Panc1 (cell line): ENCODE measurements around the gene TMCO6. TPM values are rescaled to one million over a fixed set of nuclear protein-coding genes. Genes with fewer than 3 reads are reported as not detected.

Source experiments
- ATAC-seq: fragments of 200-7000 bp; cut with Tn5 transposase; 2 replicates; pipeline ENCODE4 v1.9.1; 2020; ENCODE audit warnings: mild to moderate bottlenecking, moderate library complexity
- BruUV-seq: library from RNA; stranded (reverse); fragments of 400-500 nt; replicated peaks from 2 replicates; lab custom pipeline; 2021; lab: Mats Ljungman, UMichigan
- CTCF ChIA-PET: fragments of 300-600 bp; sonication (Branson Sonifier 250); formaldehyde crosslinking; loops from one replicate; lab custom pipeline; 2022; ENCODE audit warnings: antibody characterized with exemption; lab: Charles Lee
- POLR2A ChIA-PET: fragments of 300-600 bp; sonication (Branson Sonifier 250); formaldehyde crosslinking; loops from one replicate; lab custom pipeline; 2022; ENCODE audit warnings: antibody characterized with exemption; lab: Charles Lee
- DNase-seq: peaks from one replicate; pipeline ENCODE4 v3.0.0-alpha.2; 2010; ENCODE audit warnings: low read depth, low spot score
- H3K27ac ChIP-seq: 2 replicates; pipeline ENCODE4 v1.5.1; 2011; ENCODE audit warnings: mild to moderate bottlenecking, low read length, inconsistent platforms
- H3K27me3 ChIP-seq: fragments of 200-500 bp; sonication (Bioruptor generic); 2 replicates; pipeline ENCODE4 v1.6.0; 2014; ENCODE audit warnings: low read length, inconsistent platforms; ENCODE audit not compliant: control insufficient read depth, insufficient read depth
- H3K36me3 ChIP-seq: fragments of 200-500 bp; sonication (Bioruptor generic); 2 replicates; pipeline ENCODE4 v1.5.1; 2014; ENCODE audit warnings: inconsistent platforms, mild to moderate bottlenecking, low read length, moderate library complexity; ENCODE audit not compliant: control insufficient read depth, insufficient read depth
- H3K4me1 ChIP-seq: 2 replicates; pipeline ENCODE4 v1.5.1; 2011; ENCODE audit warnings: inconsistent platforms, mild to moderate bottlenecking, low read length, moderate library complexity; ENCODE audit not compliant: control insufficient read depth, insufficient read depth
- H3K4me3 ChIP-seq, 2 experiments: 2 replicates each; pipeline ENCODE4 v1.5.1; 2011 to 2012; ENCODE audit warnings: low read depth in 2 of 2, low read length in 2 of 2, mild to moderate bottlenecking in 2 of 2, inconsistent platforms in 1 of 2, moderate library complexity in 1 of 2
- H3K9me3 ChIP-seq: fragments of 200-500 bp; sonication (Bioruptor generic); 2 replicates; pipeline ENCODE4 v1.5.1; 2014; ENCODE audit warnings: low read depth, mild to moderate bottlenecking, inconsistent platforms, low read length, moderate library complexity; ENCODE audit not compliant: control insufficient read depth, insufficient read depth
- CTCF ChIP-seq: fragments of 450-650 bp; IDR thresholded peaks from 2 replicates; pipeline ENCODE4 v1.5.1; 2017; ENCODE audit warnings: mild to moderate bottlenecking
- POLR2AphosphoS5 ChIP-seq: IDR thresholded peaks from 2 replicates; pipeline ENCODE4 v1.6.1; 2012; ENCODE audit warnings: mild to moderate bottlenecking, low read depth, low read length, moderate library complexity
- SIN3A ChIP-seq: IDR thresholded peaks from 2 replicates; pipeline ENCODE4 v1.6.1; 2012; ENCODE audit warnings: low read depth, mild to moderate bottlenecking, low read length, moderate library complexity, borderline replicate concordance; ENCODE audit not compliant: insufficient read depth
- TCF7L2 ChIP-seq: IDR thresholded peaks from 2 replicates; pipeline ENCODE4 v1.6.1; 2011; ENCODE audit warnings: mild to moderate bottlenecking, low read depth, low read length, inconsistent platforms
- in situ Hi-C: cut with HindIII; loops from 2 replicates; pipeline ENCODE4 v1.10.0; 2016; ENCODE audit warnings: low sequenced_read_pairs, low pct_unique_long_range_greater_than_20kb
- intact Hi-C: fragments of 100-400 bp; cut with micrococcal nuclease; formaldehyde crosslinking; loops from one replicate; pipeline ENCODE4 v1.10.0; 2022; ENCODE audit not compliant: unreplicated experiment
- total RNA-seq: library from RNA; stranded (reverse); gene quantifications from one replicate; pipeline ENCODE4 v1.2.1, GENCODE V29; 2021; ENCODE audit not compliant: unreplicated experiment
- TF ChIP-seq, protein P1 (sequence below), 2 experiments: IDR thresholded peaks; 2 replicates each; pipeline ENCODE4 v1.6.1; 2011 to 2012; ENCODE audit warnings: low read depth in 2 of 2, control low read depth in 1 of 2, low read length in 1 of 2, mild to moderate bottlenecking in 1 of 2, moderate library complexity in 1 of 2; ENCODE audit not compliant: insufficient read depth in 1 of 2

TMCO6 gene
- total RNA-seq, 1 experiment from 2014 or later = 18.9 TPM

DNA sequence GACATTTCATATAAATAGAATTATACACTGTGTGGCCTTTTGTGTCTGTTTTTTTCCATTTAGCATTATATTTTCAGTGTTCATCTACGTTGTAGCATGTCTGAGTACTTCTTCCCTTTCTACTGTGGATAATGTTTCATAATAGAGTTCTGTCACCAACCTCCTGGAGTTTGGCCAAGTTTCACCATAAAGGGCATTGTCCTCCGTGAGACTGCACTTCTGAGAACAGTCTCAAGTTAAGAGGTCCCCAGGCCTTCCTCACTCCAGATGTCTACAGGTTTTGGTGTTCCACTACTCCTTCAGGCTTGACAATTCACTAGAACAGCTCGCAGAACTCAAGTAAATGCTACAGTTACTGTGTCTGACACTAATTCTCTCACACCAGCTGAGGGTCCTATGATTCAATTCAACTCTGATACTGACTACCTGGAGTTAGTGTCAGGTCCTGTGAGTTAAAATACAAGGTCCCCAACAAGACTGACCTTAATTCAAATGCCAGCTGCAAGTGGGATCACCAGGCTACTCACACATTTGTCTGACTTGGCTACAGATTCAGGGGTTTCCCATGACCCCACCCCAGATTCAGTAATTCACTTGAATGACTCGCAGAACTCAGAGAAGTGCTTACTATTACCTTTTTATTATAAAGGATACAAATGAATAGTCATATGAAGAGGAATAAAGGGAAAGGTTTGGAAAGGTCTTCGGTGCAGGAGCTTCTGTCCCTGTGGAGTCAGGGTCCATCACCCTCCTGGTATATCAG is 43.5 kb upstream of the TMCO6 start:
- DNase-seq (no peak), ATAC-seq (no peak)
- H3K27ac ChIP-seq = no peak overlapping the region
- no peaks in the 10 kb centered on the region for H3K36me3 ChIP-seq
- H3K27me3 ChIP-seq = no peaks in the 10 kb centered on the region
- CTCF ChIA-PET = no interaction called here
- intact Hi-C loops = no loop called here
- H3K9me3 ChIP-seq = no peaks in the 10 kb centered on the region
- H3K4me1 ChIP-seq = no peaks in the 10 kb centered on the region
- BruUV-seq = no TSS peak
- in situ Hi-C loops = no loop called here
- H3K4me3 ChIP-seq = no peak overlapping the region
- no peak for TF ChIP-seq POLR2AphosphoS5
- TF ChIP-seq, protein P1, sequence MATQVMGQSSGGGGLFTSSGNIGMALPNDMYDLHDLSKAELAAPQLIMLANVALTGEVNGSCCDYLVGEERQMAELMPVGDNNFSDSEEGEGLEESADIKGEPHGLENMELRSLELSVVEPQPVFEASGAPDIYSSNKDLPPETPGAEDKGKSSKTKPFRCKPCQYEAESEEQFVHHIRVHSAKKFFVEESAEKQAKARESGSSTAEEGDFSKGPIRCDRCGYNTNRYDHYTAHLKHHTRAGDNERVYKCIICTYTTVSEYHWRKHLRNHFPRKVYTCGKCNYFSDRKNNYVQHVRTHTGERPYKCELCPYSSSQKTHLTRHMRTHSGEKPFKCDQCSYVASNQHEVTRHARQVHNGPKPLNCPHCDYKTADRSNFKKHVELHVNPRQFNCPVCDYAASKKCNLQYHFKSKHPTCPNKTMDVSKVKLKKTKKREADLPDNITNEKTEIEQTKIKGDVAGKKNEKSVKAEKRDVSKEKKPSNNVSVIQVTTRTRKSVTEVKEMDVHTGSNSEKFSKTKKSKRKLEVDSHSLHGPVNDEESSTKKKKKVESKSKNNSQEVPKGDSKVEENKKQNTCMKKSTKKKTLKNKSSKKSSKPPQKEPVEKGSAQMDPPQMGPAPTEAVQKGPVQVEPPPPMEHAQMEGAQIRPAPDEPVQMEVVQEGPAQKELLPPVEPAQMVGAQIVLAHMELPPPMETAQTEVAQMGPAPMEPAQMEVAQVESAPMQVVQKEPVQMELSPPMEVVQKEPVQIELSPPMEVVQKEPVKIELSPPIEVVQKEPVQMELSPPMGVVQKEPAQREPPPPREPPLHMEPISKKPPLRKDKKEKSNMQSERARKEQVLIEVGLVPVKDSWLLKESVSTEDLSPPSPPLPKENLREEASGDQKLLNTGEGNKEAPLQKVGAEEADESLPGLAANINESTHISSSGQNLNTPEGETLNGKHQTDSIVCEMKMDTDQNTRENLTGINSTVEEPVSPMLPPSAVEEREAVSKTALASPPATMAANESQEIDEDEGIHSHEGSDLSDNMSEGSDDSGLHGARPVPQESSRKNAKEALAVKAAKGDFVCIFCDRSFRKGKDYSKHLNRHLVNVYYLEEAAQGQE (IDR thresholded peaks at IDR 0.05; ENCODE audit: insufficient read depth in 1 of 2, low read depth in 2 of 2, low read length in 1 of 2) = no peak
- no peak for TF ChIP-seq SIN3A
- TF ChIP-seq TCF7L2 = no peak
- TF ChIP-seq CTCF = no peak
- POLR2A ChIA-PET = no interaction called here

GRCh38 chr5:140596321-140596741 is 42.9 kb upstream of the TMCO6 start:
- TF ChIP-seq CTCF (no peak), SIN3A (no peak), TCF7L2 (no peak), POLR2AphosphoS5 (no peak)
- TF ChIP-seq, protein P1 (IDR thresholded peaks at IDR 0.05; ENCODE audit: insufficient read depth in 1 of 2, low read depth in 2 of 2, low read length in 1 of 2) = no peak
- ATAC-seq (no peak), DNase-seq (no peak)
- in situ Hi-C loops = no loop called here
- H3K36me3 ChIP-seq = no peaks in the 10 kb centered on the region
- BruUV-seq = no TSS peak
- no peak overlapping the region for H3K27ac ChIP-seq
- no peaks in the 10 kb centered on the region for H3K27me3 ChIP-seq
- POLR2A ChIA-PET = no interaction called here
- H3K4me1 ChIP-seq = no peaks in the 10 kb centered on the region
- H3K4me3 ChIP-seq = no peak overlapping the region
- CTCF ChIA-PET = no interaction called here
- intact Hi-C loops = no loop called here
- H3K9me3 ChIP-seq = no peaks in the 10 kb centered on the region
